Measurements from ENCODE around the gene DNAH11. TPM values are rescaled to one million over a fixed set of nuclear protein-coding genes. Genes with fewer than 3 reads are reported as not detected.

DNAH11 gene
- total and polyA plus RNA-seq, 2 of the 4 experiments (the other 2 are of a cell fraction): not detected

DNA sequence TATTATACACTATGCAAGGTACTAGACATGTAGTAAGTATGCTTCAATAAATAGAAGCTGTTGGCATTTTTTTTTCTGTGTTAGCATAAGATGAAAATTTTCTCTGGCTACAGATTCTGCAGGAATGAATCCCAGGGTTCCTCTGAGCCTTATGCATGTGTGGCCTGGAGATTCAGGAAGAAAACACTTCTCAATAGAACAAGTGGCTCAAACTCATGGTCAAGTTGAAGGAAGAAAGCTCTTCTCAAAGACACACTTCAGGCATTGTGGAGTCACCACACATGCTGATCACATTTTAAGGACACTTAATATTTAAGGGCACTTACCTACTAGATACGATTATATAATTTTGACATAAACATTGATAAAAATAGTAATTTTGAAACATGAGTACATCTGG, 19.5 kb downstream of the DNAH11 start:
- Histone ChIP-seq H2AFZ (replicated peaks; ENCODE audit: low read length, poor library complexity) (no peak overlapping the region), H2BK5ac (ENCODE audit: low read depth, low read length, poor library complexity, severe bottlenecking) (no peak overlapping the region), H3K4ac (ENCODE audit: low read depth, low read length) (no peak overlapping the region), H3K27ac (ENCODE audit: insufficient read depth, low read length) (no peak overlapping the region), H3K36me3 (ENCODE audit: control insufficient read depth, insufficient read depth, low read length) (no peaks in the 10 kb centered on the region), H4K8ac (ENCODE audit: low read depth in 2 of 2, low read length in 2 of 2) (no peak overlapping the region), H3K9me3 (ENCODE audit: control insufficient read depth, insufficient read depth, low read length) (no peaks in the 10 kb centered on the region), H3K14ac (replicated peaks; ENCODE audit: low read depth, low read length) (no peak overlapping the region), H2AK9ac (replicated peaks; ENCODE audit: low read depth, low read length, poor library complexity) (no peak overlapping the region), H3K79me1 (ENCODE audit: low read depth in 1 of 2, low read length in 2 of 2) (no peaks in the 10 kb centered on the region), H3K4me3 (ENCODE audit: insufficient read depth, low read depth, low read length) (no peak overlapping the region), H2BK20ac (ENCODE audit: low read depth, low read length) (no peak overlapping the region), H3K56ac (ENCODE audit: extremely low read depth, insufficient read depth, low read length) (no peak overlapping the region), H3K9me1 (ENCODE audit: insufficient read depth, low read length) (no peaks in the 10 kb centered on the region), H4K5ac (ENCODE audit: low read depth, low read length) (no peak overlapping the region), H3K18ac (ENCODE audit: low read depth, low read length) (no peak overlapping the region), H2AK5ac (ENCODE audit: low read depth, low read length) (no peak overlapping the region), H2BK15ac (ENCODE audit: low read depth, low read length) (no peak overlapping the region), H3K4me2 (ENCODE audit: low read depth, low read length) (no peak overlapping the region), H4K91ac (ENCODE audit: insufficient read depth, low read depth, low read length) (no peak overlapping the region), H2BK120ac (ENCODE audit: low read depth, low read length) (no peak overlapping the region), H4K20me1 (ENCODE audit: insufficient read depth, low read length) (no peaks in the 10 kb centered on the region), H3K4me1 (ENCODE audit: control insufficient read depth, insufficient read depth, low read length) (no peaks in the 10 kb centered on the region), H3K23ac (ENCODE audit: low read depth, low read length) (no peak overlapping the region), H3K9ac (ENCODE audit: low read depth, low read length) (no peak overlapping the region), H3K27me3 (ENCODE audit: control insufficient read depth, insufficient read depth, low read length) (no peaks in the 10 kb centered on the region)
- ChIA-PET CTCF (no interaction called here), POLR2A (ENCODE audit: unreplicated experiment) (no interaction called here)
- dilution Hi-C loops (cut with HindIII; ENCODE audit: low sequenced_read_pairs, unreplicated experiment) (no loop called here), in situ Hi-C loops (cut with MboI; ENCODE audit: low sequenced_read_pairs) (no loop called here), intact Hi-C loops (cut with micrococcal nuclease) (no loop called here)
- ATAC-seq (ENCODE audit: low read depth) (no peak), DNase-seq (no peak)
- no CpG with 5 or more reads among the region's 1 CpG for WGBS, 2 experiments (ENCODE audit: extremely low coverage in 2 of 2, insufficient read length in 1 of 2)
- no TSS peak for BruUV-seq (replicated peaks)
- TF ChIP-seq USF2 (IDR thresholded peaks at IDR 0.05; ENCODE audit: low read depth, low read length) (no peak), MXI1 (IDR thresholded peaks at IDR 0.05; ENCODE audit: borderline replicate concordance, low read depth, low read length) (no peak), RAD21 (IDR thresholded peaks at IDR 0.05; ENCODE audit: low read length) (no peak), RCOR1 (IDR thresholded peaks at IDR 0.05; ENCODE audit: insufficient replicate concordance, low read length) (no peak), MAZ (IDR thresholded peaks at IDR 0.05; ENCODE audit: borderline replicate concordance, low read depth, low read length) (no peak), RFX5 (IDR thresholded peaks at IDR 0.05; ENCODE audit: low read depth, low read length) (no peak), MAFK (IDR thresholded peaks at IDR 0.05; ENCODE audit: low read depth, low read length) (no peak), POLR2A (IDR thresholded peaks at IDR 0.05; ENCODE audit: low read depth, low read length) (no peak), NFE2L2 (IDR thresholded peaks at IDR 0.05; ENCODE audit: low read depth, low read length) (no peak), CEBPB (IDR thresholded peaks at IDR 0.05; ENCODE audit: low read depth, low read length) (no peak), CHD1 (IDR thresholded peaks at IDR 0.05; ENCODE audit: low read depth, low read length) (no peak), BHLHE40 (IDR thresholded peaks at IDR 0.05; ENCODE audit: low read depth, low read length) (no peak), FOS (IDR thresholded peaks at IDR 0.05; ENCODE audit: low read depth, low read length) (no peak)
- TF ChIP-seq, protein P1, sequence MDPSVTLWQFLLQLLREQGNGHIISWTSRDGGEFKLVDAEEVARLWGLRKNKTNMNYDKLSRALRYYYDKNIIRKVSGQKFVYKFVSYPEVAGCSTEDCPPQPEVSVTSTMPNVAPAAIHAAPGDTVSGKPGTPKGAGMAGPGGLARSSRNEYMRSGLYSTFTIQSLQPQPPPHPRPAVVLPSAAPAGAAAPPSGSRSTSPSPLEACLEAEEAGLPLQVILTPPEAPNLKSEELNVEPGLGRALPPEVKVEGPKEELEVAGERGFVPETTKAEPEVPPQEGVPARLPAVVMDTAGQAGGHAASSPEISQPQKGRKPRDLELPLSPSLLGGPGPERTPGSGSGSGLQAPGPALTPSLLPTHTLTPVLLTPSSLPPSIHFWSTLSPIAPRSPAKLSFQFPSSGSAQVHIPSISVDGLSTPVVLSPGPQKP (IDR thresholded peaks at IDR 0.05; ENCODE audit: borderline replicate concordance, low read depth, low read length): no peak
- TF ChIP-seq, protein P2, sequence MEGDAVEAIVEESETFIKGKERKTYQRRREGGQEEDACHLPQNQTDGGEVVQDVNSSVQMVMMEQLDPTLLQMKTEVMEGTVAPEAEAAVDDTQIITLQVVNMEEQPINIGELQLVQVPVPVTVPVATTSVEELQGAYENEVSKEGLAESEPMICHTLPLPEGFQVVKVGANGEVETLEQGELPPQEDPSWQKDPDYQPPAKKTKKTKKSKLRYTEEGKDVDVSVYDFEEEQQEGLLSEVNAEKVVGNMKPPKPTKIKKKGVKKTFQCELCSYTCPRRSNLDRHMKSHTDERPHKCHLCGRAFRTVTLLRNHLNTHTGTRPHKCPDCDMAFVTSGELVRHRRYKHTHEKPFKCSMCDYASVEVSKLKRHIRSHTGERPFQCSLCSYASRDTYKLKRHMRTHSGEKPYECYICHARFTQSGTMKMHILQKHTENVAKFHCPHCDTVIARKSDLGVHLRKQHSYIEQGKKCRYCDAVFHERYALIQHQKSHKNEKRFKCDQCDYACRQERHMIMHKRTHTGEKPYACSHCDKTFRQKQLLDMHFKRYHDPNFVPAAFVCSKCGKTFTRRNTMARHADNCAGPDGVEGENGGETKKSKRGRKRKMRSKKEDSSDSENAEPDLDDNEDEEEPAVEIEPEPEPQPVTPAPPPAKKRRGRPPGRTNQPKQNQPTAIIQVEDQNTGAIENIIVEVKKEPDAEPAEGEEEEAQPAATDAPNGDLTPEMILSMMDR (conservative IDR thresholded peaks at IDR 0.05; ENCODE audit: low read depth, low read length): no peak

Data from IMR-90 (cell line).